Hematopoietic multipotent progenitor cell treated with erythropoietin and hydrocortisone succinate and interleukin-3 and kit ligand, for 4 days (in vitro differentiated cells): Measurements from ENCODE around the gene FTO.

ENCODE experiments used
- DNase-seq: peaks from one replicate; pipeline ENCODE4 v3.0.0-alpha.2; 2015

Gene FTO

GRCh38 chr16:54099627-54100026, 395.7 kb downstream of the FTO start:
- DNase-seq = no peak

- DNase-seq = no peak
These were observed 399.2 kb downstream of the FTO start for GRCh38 chr16:54102888-54103866.

- peak; percentile 7 for DNase-seq
These were observed 402.1 kb downstream of the FTO start for GRCh38 chr16:54106057-54106456.

GRCh38 chr16:54107583-54108202, 403.7 kb downstream of the FTO start:
- no peak for DNase-seq

DNA sequence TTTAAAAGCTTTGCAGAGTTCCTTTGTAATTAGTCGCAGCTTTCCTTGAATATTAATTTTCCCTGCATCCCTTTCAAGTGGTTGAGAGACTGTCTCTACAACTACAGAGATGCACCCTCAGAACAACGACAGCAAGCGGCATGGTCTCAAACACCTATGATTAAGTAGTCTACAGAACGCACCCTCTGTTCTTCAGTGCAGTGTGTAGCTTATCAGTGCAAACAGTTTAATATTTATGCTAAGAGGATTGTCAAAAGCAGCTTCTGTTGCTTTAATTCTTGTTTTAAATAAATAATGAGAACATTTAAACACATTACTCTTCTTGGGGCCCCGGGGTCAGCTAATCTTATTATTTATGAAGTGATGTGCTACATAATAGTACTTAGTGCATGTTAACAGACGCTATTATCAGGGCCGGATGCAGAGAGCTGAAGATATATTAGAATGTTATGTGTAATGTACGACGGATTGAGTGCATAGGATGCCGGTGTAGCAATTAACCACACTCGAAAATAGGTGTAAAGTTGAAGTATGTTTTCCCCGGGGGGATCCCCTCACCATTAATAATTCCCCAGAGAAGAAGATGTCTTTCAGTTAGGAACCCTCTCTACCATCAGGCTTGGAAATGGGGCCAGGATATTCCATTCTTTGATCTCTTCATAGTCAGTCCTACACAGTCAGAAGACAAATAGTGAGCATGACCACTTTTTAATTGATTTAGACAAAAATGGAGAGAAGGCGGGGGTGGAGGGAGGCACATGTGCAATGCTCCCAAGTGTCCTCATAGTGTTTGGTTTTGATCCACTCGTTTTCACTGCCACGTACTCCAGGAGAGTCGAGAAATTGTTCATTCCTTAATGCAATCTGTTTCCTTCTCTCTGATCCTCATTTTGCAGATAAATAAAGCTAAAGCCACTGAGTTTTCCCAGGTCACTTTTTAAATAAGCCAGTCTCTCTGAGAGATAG, 406.3 kb downstream of the FTO start:
- DNase-seq = no peak

GRCh38 chr16:54112451-54113206, 408.7 kb downstream of the FTO start:
- no peak for DNase-seq

- no peak for DNase-seq
These were observed 411.6 kb downstream of the FTO start for GRCh38 chr16:54115558-54115957.

DNA sequence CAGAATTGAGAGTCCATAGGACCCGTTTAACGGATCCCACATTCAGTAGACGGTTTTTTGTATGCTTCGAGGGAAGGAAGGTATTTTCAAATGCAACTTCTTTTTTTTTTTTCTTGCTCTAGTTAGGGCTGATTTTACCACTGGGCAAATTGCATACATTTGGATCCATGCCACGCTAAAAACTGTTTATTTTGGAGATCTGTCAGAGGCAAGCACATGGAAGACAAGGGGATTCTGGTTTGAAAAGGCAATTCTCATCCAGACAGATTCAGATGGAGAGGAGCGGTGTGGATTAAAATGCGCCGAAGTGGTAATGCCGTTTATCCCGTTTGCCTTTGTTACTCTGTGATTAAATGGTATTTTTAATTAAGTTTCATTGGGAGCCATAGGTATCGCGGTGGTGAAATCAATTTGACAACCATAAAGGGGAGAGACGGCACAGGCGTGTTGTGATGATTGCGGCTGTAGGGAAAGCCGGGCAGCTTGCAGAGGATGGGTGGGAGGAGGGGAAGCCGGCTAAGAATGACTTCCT, 412.2 kb downstream of the FTO start:
- DNase-seq = no peak

DNA sequence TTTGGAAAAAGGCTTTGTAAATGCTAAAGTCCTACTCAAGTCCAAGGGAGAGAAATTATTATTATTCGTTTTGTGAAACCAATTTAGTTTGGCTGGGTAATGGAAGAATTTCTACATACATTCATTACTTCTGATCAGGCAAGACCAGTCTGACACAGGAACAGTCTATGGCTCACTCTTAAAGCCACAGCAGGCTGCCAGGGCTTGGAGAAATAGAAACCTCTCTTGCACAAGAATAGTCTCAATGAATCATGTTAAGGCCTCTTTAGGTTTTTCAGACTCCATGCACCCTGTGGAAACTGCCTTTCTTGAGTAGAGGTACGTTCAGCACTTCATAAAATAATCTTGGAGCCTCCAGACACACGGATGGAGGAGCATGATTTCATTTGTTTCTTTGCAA, 414.9 kb downstream of the FTO start:
- DNase-seq = no peak

GRCh38 chr16:54120846-54121480, 417.0 kb downstream of the FTO start:
- DNase-seq = no peak

DNA sequence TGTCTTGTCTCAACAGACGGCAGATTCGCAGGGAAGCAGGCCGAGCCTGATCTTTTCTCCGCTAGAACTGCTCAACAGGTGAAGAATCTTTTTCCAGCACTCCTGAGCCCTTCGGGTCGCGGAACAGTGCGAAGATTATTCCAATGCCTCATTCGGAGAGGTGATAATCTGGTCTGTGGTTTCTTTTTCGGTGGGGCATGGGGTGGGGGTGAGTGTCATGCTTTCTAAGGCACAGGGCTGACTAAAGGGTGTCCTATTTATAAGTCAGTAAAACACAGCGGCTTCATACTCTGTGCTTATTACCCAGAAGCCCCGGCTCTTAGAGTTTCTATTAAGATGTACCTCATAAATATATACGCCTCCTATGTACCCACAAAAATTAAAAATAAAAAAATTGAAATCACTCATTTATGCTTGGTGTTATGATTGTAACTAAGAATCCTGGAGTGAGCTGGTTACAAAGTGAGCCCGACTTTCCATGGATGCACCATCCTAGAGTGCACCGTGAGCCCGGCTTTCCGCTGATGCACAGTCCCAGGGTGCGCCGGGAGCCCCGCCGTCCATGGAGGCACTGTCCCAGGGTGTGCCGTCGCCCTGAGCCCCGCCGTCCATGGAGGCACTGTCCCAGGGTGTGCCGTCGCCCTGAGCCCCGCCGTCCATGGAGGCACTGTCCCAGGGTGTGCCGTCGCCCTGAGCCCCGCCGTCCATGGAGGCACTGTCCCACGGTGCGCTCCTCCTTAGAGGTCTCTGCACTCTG, 417.8 kb downstream of the FTO start:
- DNase-seq = no peak

DNA sequence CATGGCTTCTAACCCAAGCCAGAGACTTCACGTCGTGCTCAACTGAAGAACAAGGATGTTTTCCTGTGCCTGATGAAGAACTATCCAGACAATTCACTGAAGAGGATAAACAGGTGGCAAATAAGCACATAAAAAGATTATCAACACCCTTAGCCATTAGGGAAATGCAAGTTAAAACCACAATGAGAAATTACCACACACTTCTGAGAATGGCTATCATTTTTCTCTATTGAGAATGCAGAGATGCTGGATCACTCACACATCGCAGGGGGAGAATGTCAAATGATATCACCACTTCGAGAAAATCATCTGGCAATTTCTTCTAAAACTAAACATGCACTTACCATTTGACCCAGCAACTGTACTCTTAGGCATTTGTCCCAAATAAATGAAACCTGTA, 419.8 kb downstream of the FTO start:
- peak; percentile 58 for DNase-seq

GRCh38 chr16:54125751-54126655, 422.0 kb downstream of the FTO start:
- peak; percentile 15 for DNase-seq

GRCh38 chr16:54126907-54127306, 423.0 kb downstream of the FTO start:
- DNase-seq = no peak

GRCh38 chr16:54128629-54129234, 424.8 kb downstream of the FTO start:
- DNase-seq = no peak

DNA sequence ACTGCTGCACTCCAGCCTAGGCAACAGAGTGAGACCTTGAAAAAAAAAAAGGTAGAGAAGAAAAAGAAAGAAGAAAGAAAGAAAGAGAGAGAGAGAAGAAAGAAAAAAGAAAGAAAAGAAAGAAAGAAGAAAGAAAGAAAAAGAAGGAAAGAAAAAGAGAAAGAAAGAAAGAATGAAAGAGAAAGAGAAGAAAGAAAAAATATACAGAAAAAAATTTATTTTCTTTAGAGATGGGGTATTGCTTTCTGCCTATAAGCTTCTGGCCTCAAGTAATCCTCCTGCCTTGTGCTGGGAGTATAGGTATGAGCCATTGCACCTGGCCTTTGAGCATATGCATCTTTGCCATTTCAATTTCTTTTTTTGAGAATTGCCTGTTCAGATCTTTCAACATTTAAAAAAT, 425.9 kb downstream of the FTO start:
- no peak for DNase-seq

- DNase-seq = peak; percentile 54
These were observed 431.7 kb downstream of the FTO start for GRCh38 chr16:54135361-54136275.

- no peak for DNase-seq
These were observed 432.3 kb downstream of the FTO start for GRCh38 chr16:54136276-54136625.
